ENCODE measurements around the gene ST6GALNAC3.
A peak's percentile ranks its signal among the peaks of the same experiment; 100 is the strongest.

The ST6GALNAC3 gene

DNA sequence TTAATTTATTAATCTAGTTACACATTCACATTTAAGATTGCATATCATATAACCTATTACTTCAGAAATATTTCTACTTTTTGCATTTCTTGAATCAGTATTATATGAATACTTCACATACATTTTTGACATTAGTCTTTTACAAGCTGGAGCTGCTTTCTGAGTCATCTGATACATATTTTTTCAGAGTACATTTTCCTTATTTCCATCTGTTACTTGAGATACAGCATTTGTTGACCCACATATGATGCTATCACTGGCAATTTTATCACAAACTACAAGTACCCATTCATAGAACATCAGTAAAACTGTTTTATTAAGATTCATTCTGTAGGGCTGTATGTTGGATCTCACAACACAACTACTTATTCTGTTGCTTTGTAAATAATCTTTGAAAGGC lies 425.6 kb downstream of the ST6GALNAC3 start:
- no peak overlapping the region for H3K4me3 ChIP-seq (ENCODE audit: low read depth, low read length)
- DNase-seq (ENCODE audit: low read depth) = no peak
- in situ Hi-C loops (cut with HindIII; ENCODE audit: low sequenced_read_pairs) = no loop called here
- TF ChIP-seq, protein P1, sequence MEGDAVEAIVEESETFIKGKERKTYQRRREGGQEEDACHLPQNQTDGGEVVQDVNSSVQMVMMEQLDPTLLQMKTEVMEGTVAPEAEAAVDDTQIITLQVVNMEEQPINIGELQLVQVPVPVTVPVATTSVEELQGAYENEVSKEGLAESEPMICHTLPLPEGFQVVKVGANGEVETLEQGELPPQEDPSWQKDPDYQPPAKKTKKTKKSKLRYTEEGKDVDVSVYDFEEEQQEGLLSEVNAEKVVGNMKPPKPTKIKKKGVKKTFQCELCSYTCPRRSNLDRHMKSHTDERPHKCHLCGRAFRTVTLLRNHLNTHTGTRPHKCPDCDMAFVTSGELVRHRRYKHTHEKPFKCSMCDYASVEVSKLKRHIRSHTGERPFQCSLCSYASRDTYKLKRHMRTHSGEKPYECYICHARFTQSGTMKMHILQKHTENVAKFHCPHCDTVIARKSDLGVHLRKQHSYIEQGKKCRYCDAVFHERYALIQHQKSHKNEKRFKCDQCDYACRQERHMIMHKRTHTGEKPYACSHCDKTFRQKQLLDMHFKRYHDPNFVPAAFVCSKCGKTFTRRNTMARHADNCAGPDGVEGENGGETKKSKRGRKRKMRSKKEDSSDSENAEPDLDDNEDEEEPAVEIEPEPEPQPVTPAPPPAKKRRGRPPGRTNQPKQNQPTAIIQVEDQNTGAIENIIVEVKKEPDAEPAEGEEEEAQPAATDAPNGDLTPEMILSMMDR (IDR thresholded peaks at IDR 0.05; ENCODE audit: low read depth, low read length, missing control alignments) = no peak

DNA sequence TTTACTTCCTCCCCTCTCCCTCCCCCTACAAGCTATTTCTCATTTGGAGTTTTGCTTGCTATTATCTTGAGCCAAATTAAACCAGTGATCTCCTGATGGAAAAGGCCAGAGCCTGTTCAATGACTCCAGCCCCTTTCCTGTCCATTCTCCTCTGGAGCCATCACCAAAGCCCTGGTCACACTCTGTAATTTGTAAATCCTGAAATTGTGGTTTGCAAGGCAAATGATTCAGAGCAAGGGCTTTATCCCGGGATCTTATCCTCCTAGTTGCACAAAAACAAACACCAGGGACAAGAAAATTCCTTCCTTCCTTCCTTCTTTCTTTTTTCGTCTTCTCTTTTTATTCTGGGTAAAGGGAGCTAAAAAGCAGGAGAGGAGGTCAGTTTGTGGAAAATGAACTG lies 426.6 kb downstream of the ST6GALNAC3 start:
- TF ChIP-seq, protein P1 (IDR thresholded peaks at IDR 0.05; ENCODE audit: low read depth, low read length, missing control alignments) = no peak
- in situ Hi-C loops (cut with HindIII; ENCODE audit: low sequenced_read_pairs) = no loop called here
- H3K4me3 ChIP-seq (ENCODE audit: low read depth, low read length) = no peak overlapping the region
- DNase-seq (ENCODE audit: low read depth) = peak; percentile 2

DNA sequence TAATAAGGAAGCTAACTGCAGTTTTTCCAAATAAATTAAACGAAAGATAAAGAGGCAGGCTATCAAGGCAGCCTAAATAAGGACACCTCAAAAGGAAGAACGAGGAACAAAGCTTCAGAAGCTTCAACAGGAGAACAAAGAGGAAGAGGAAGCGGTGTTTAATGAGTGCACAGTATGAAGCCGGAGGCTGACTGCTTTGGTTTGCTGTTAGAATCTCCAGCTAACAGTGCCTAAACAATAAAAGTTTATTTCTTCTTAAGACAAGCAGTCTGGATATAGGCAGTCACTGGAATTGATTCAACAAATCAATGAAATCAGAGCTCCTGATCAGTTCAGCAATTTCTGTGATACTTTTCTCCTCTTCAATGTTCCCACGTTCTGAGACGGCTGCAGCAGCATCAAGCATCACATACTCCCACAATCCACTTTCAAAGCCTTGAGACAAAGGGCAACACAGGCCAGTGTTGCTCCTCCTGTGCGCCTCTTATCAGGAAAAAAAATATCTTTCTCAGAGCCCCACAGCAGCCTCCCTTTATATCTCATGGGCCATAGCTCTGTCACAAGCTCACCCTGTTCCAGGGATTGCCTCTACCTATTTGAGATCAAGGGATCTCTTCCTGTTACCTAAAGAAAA lies 427.2 kb downstream of the ST6GALNAC3 start:
- DNase-seq (ENCODE audit: low read depth) = no peak
- H3K4me3 ChIP-seq (ENCODE audit: low read depth, low read length) = no peak overlapping the region
- in situ Hi-C loops (cut with HindIII; ENCODE audit: low sequenced_read_pairs) = no loop called here
- TF ChIP-seq, protein P1 (IDR thresholded peaks at IDR 0.05; ENCODE audit: low read depth, low read length, missing control alignments) = no peak

DNA sequence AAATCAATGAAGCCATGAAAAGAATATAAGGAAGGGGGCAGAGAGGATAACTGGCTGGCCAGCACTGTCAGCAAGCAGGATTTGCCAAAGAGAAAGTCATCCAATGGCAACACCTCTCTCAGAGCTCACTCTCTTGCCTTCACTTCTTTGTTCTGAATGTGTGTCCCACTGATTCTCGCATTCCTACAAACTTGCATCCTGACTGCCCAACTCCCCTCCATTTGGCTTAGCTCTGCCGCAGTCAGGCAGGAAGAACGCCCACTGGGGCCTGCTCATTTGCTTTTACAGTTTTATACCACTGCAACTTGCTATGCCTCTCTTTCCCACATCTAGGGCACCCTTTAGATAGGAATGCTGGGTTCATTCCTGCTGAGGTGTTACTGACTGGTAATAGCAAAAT lies 428.6 kb downstream of the ST6GALNAC3 start:
- in situ Hi-C loops (cut with HindIII; ENCODE audit: low sequenced_read_pairs) = no loop called here
- TF ChIP-seq, protein P1 (IDR thresholded peaks at IDR 0.05; ENCODE audit: low read depth, low read length, missing control alignments) = no peak
- no peak overlapping the region for H3K4me3 ChIP-seq (ENCODE audit: low read depth, low read length)
- DNase-seq (ENCODE audit: low read depth) = no peak

DNA sequence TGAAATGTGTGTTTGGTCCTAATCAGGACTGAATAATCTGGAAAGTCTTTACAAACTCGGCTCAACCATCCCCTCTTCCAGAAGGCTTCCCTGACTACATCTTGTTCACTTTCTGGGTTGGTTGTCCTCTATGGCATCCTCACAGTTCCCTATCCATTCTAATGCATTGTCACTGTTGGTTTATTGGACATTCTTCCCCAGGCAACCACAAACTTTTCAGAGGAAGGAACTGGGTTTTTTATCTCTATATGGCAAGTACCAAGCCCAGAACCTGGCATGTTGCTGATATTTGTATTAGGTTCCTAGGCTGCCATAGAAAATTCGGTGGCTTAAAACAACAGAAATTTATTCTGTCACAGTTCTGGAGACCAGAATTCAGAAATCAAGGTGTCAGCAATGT lies 429.2 kb downstream of the ST6GALNAC3 start:
- no peak for DNase-seq (ENCODE audit: low read depth)
- TF ChIP-seq, protein P1 (IDR thresholded peaks at IDR 0.05; ENCODE audit: low read depth, low read length, missing control alignments) = no peak
- in situ Hi-C loops (cut with HindIII; ENCODE audit: low sequenced_read_pairs) = no loop called here
- H3K4me3 ChIP-seq (ENCODE audit: low read depth, low read length) = no peak overlapping the region

DNA sequence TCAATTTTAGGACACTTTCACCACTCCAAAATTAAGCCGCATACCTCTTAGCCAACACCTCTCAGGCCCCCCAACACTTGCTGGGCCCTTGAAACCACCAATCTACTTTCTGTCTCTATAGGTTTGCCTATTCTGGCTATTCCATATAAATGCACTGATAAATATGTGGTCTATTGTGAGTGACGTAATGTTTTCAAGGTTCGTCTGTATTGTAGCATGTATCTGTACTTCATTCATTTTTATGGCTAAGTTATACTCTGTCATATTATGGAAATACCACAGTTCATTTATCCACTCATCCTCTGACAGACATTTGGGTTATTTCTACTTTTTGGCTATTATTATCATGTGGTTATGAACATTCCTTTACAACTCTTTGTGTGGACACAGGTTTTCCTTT lies 432.8 kb downstream of the ST6GALNAC3 start:
- in situ Hi-C loops (cut with HindIII; ENCODE audit: low sequenced_read_pairs) = no loop called here
- DNase-seq (ENCODE audit: low read depth) = no peak
- TF ChIP-seq, protein P1 (IDR thresholded peaks at IDR 0.05; ENCODE audit: low read depth, low read length, missing control alignments) = no peak
- H3K4me3 ChIP-seq (ENCODE audit: low read depth, low read length) = no peak overlapping the region
